Natural killer cell (primary cell): ENCODE results near the gene FOXP3. TPM values are rescaled to one million over a fixed set of nuclear protein-coding genes. Genes with fewer than 3 reads are reported as not detected.
"Not testable (repeated sequence)": the region's sequence is repeated elsewhere in the genome, so short reads cannot be mapped to it uniquely, and the experiment has no call there.

ENCODE experiments used
- ATAC-seq, 3 donors: fragments of 150-1000 bp in 2 of 3; fragments of 200-7000 bp in 1 of 3; cut with Tn5 transposase; 1 replicate in 1 of 3; 2 replicates in 2 of 3; pipeline ENCODE4 v1.10.0; 2021; ENCODE audit warnings: mild to moderate bottlenecking in 2 of 3, moderate library complexity in 2 of 3
- DNase-seq, 2 donors: peaks; one replicate each; pipeline versions ENCODE4 v3.0.0 to v3.0.0-alpha.2; 2013 to 2021; ENCODE audit warnings: mixed read lengths in 1 of 2
- H3K27ac ChIP-seq: one replicate; pipeline ENCODE4 v1.5.1; 2013; ENCODE audit warnings: mild to moderate bottlenecking, low read length
- H3K27me3 ChIP-seq: one replicate; pipeline ENCODE4 v1.6.1; 2013; ENCODE audit warnings: low read length; ENCODE audit not compliant: control insufficient read depth, insufficient read depth
- H3K36me3 ChIP-seq: one replicate; pipeline ENCODE4 v1.6.1; 2013; ENCODE audit warnings: low read length; ENCODE audit not compliant: control insufficient read depth, insufficient read depth
- H3K4me1 ChIP-seq: one replicate; pipeline ENCODE4 v1.6.1; 2013; ENCODE audit warnings: low read length; ENCODE audit not compliant: control insufficient read depth, insufficient read depth
- H3K4me3 ChIP-seq: one replicate; pipeline ENCODE4 v1.5.1; 2013; ENCODE audit warnings: low read length
- H3K9me3 ChIP-seq: one replicate; pipeline ENCODE4 v1.6.1; 2013; ENCODE audit warnings: low read length; ENCODE audit not compliant: control insufficient read depth, insufficient read depth
- H3K27ac Mint-ChIP-seq, 2 donors: one replicate each; pipeline ENCODE4 v1.8.0; 2022; ENCODE audit warnings: mild to moderate bottlenecking in 2 of 2, mixed read lengths in 2 of 2, moderate library complexity in 1 of 2
- H3K27me3 Mint-ChIP-seq, 2 donors: one replicate each; pipeline ENCODE4 v1.8.0; 2022; ENCODE audit warnings: low read depth in 2 of 2, mixed read lengths in 2 of 2
- H3K36me3 Mint-ChIP-seq: one replicate; pipeline ENCODE4 v1.8.0; 2022; ENCODE audit warnings: mixed read lengths
- H3K4me1 Mint-ChIP-seq, 2 donors: one replicate each; pipeline ENCODE4 v1.8.0; 2022; ENCODE audit warnings: mixed read lengths in 2 of 2
- H3K4me3 Mint-ChIP-seq: one replicate; pipeline ENCODE4 v1.8.0; 2022; ENCODE audit warnings: mild to moderate bottlenecking, moderate library complexity, mixed read lengths
- H3K9me3 Mint-ChIP-seq, 2 donors: one replicate each; pipeline ENCODE4 v1.8.0; 2022; ENCODE audit warnings: mixed read lengths in 2 of 2
- WGBS: methylation state at CpG from one replicate; pipeline ENCODE4 v1.1.7; 2013; ENCODE audit warnings: missing lambda C conversion rate; ENCODE audit not compliant: insufficient coverage; 5-methylcytosine and 5-hydroxymethylcytosine counted together
- intact Hi-C: fragments of 100-400 bp; cut with micrococcal nuclease; formaldehyde crosslinking; loops from one replicate; pipeline ENCODE4 v1.14.2; 2022
- total RNA-seq, 4 donors: library from RNA; stranded (reverse); fragments of 120-200 nt in 1 of 4; gene quantifications; one replicate each; pipeline versions ENCODE4 v1.2.3 to v1.2.4, GENCODE V29; 2013 to 2022
- TF ChIP-seq, protein P1 (sequence below): fragments of 200-600 bp; IDR thresholded peaks from one replicate; pipeline ENCODE4 v1.8.0; 2022; ENCODE audit warnings: antibody characterized with exemption

The FOXP3 gene
- total RNA-seq, 3 donors from 2014 or later (not counting 1 experiment from before 2014, with no cell fraction given) = 0.09 to 0.32 (median 0.20) TPM

DNA sequence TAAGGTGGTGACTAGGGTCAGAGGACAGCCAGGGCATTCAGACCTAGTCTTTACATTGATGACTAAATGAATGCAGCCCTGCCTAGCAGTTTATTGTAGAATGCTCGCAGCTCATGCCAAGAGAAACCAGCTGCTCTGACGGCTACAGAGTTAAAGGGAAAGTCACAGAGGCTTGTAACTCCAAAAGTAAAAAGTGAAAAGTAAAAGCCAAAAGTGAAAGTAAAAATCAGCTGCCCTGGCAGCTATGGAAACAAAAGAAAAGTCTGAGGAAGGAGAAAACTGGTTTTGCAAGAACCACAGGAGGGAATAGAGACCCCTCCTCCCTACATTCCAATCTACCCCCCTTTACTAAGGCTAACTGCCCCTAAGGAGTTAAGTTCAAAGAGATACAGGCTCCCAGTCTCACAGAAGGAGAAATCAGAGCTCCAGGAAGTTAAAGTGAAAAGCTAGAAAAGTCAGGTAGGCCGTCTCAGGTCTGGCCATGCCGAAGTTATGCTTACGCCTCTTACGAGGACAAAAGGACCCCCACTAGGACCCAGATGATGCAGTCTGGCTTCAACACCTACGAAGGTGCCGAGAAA, 45.0 kb upstream of the FOXP3 start:
- 15% methylated on average over 6 of the region's 8 CpGs for WGBS
- peaks cover 0 to 27% of the 10 kb centered on the region in 2 donors for H3K27me3 Mint-ChIP-seq
- DNase-seq (peak; percentile 25 to 55), ATAC-seq (peak; percentile 80 to 87 (median 82))
- Histone ChIP-seq H3K36me3 (no peaks in the 10 kb centered on the region), H3K27ac (peak overlapping the region; percentile 82), H3K27me3 (no peaks in the 10 kb centered on the region), H3K4me1 (peaks cover 30% of the 10 kb centered on the region), H3K9me3 (no peaks in the 10 kb centered on the region), H3K4me3 (peak overlapping the region; percentile 29)
- intact Hi-C loops = loop anchor here (1.0 kb wide), 1 partner anchor 40 kb away; the partner anchor contains the start of gene PPP1R3F
- H3K9me3 Mint-ChIP-seq = no peaks in the 10 kb centered on the region
- no peaks in the 10 kb centered on the region for H3K36me3 Mint-ChIP-seq
- peak overlapping the region; percentile 92 to 94 for H3K27ac Mint-ChIP-seq
- H3K4me1 Mint-ChIP-seq = peaks cover 23 to 24% of the 10 kb centered on the region in 2 donors
- TF ChIP-seq, protein P1, sequence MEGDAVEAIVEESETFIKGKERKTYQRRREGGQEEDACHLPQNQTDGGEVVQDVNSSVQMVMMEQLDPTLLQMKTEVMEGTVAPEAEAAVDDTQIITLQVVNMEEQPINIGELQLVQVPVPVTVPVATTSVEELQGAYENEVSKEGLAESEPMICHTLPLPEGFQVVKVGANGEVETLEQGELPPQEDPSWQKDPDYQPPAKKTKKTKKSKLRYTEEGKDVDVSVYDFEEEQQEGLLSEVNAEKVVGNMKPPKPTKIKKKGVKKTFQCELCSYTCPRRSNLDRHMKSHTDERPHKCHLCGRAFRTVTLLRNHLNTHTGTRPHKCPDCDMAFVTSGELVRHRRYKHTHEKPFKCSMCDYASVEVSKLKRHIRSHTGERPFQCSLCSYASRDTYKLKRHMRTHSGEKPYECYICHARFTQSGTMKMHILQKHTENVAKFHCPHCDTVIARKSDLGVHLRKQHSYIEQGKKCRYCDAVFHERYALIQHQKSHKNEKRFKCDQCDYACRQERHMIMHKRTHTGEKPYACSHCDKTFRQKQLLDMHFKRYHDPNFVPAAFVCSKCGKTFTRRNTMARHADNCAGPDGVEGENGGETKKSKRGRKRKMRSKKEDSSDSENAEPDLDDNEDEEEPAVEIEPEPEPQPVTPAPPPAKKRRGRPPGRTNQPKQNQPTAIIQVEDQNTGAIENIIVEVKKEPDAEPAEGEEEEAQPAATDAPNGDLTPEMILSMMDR = no peak
- peak overlapping the region; percentile 92 for H3K4me3 Mint-ChIP-seq

DNA sequence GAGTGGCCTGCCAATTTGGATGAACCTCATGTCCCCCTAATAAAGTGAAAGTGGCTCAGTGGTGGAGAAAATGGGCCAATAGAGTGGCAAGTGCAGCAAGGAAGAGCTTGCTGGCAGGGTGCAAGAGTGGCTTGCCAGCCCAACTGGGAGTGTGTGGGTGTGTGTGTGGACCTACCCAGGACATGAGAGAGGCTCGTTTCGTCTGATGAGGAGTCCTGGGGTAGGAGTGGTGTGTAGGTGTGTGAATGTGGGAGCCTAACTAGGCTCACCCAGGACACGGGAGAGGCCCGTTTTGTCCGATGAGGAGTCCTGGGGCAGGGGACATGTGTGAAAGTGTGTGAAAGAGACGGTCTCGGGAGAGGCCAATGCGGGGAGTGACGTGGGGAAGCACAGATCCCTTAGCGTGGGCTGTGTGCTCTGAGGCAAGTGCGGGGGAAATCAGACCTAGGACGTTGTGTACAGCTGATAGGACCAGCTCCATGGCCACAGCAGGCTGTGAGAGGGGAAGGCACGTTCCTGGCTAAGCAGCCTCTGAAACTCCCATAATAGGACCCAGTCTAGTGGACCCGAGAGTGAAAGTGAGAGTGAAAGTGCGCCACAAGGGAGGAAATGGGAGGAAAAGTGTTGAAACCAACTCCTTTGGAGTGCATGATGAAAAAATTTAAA, 44.2 kb upstream of the FOXP3 start:
- WGBS = 39% methylated on average over 15 of the region's 15 CpGs
- TF ChIP-seq, protein P1 = no peak

DNA sequence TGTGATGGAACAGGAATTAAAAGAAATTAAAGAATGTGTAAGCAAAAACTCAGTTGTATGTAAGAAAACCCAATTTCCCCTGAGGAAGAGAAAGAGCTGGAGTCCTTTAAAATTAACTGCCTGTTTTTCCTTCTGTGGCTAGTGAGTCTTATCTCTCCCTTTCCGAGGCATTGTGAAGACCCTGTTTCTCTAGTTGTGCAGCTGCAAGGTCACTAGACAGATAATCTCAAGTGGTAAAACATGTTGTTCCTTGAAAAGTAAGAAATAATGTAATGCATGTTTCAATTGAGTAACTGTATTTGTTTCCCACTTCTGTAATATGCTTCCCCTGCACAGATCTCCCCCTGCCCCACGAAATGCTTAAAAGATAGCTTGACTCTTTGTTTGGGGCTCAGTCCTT, 43.3 kb upstream of the FOXP3 start:
- H3K4me3 ChIP-seq, ATAC-seq, intact Hi-C loops, DNase-seq, H3K36me3 Mint-ChIP-seq, H3K27ac ChIP-seq, H3K9me3 Mint-ChIP-seq, H3K36me3 ChIP-seq, H3K27me3 ChIP-seq, H3K9me3 ChIP-seq: not testable (repeated sequence)
- peaks cover 30% of the 10 kb centered on the region for H3K4me1 ChIP-seq
- H3K4me3 Mint-ChIP-seq = peak overlapping the region; percentile 92
- H3K27ac Mint-ChIP-seq = peak overlapping the region in 1 of 2 donors; percentile 92
- 92% methylated on average over 2 of the region's 2 CpGs for WGBS
- peaks cover 2 to 39% of the 10 kb centered on the region in 2 donors for H3K27me3 Mint-ChIP-seq
- peaks cover 23 to 24% of the 10 kb centered on the region in 2 donors for H3K4me1 Mint-ChIP-seq

More for the DNA sequence above, 44.2 kb upstream of the FOXP3 start:
- Mint-ChIP-seq H3K27ac (peak overlapping the region; percentile 92 to 94), H3K9me3 (no peaks in the 10 kb centered on the region), H3K36me3 (no peaks in the 10 kb centered on the region), H3K27me3 (peaks cover 0 to 29% of the 10 kb centered on the region in 2 donors), H3K4me1 (peaks cover 23 to 24% of the 10 kb centered on the region in 2 donors), H3K4me3 (peak overlapping the region; percentile 92)
- DNase-seq (peak in 1 of 2 donors; percentile 64), ATAC-seq (peak in 2 of 3 donors; percentile 44 to 51)
- Histone ChIP-seq H3K4me1 (peaks cover 30% of the 10 kb centered on the region), H3K27me3 (no peaks in the 10 kb centered on the region), H3K9me3 (no peaks in the 10 kb centered on the region), H3K36me3 (no peaks in the 10 kb centered on the region), H3K4me3 (peak overlapping the region; percentile 29), H3K27ac (peak overlapping the region; percentile 82)
- intact Hi-C loops = loop anchor here (1.0 kb wide), 1 partner anchor 39 kb away; the partner anchor contains the start of gene PPP1R3F

DNA sequence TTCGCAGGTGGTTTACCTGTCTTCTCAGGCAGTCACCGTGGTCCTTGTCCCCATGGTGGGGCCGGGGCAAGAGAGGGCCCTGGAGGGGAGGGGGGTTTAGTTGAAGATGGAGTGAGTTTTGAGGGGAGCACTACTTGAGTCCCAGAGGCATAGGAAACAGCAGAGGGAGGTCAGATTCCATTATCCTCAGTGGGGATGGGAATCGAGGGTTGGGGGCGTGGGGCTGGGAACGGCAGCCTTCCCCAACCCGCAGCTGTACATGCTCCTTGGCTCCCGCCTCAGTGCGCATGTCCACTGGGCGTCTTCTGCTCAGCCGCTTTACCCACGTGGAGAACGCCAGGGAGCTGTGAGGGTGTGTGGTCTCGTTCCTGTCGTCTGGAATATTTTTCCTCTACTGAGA, 38.8 kb upstream of the FOXP3 start, which contains the start of gene GAGE10:
TSS of gene GAGE10 (plus strand) at position 301 of the 400 bp plus-strand sequence. CDS start 1,214 bp downstream, outside the sequence.
- Histone ChIP-seq H3K4me3 (no peak within 1 kb of the TSS), H3K9me3 (no peaks in the 10 kb centered on the region), H3K27me3 (no peaks in the 10 kb centered on the region), H3K4me1 (peaks cover 3% of the 10 kb centered on the region), H3K36me3 (no peaks in the 10 kb centered on the region), H3K27ac (no peak within 1 kb of the TSS)
- no peaks in the 10 kb centered on the region for H3K36me3 Mint-ChIP-seq
- no peak within 1 kb of the TSS for H3K4me3 Mint-ChIP-seq
- no peaks in the 10 kb centered on the region for H3K9me3 Mint-ChIP-seq
- 86% methylated on average over 15 of the region's 15 CpGs for WGBS
- peaks cover 2% of the 10 kb centered on the region in 2 donors for H3K4me1 Mint-ChIP-seq
- DNase-seq (no peak), ATAC-seq (no peak)
- no peak within 1 kb of the TSS for H3K27ac Mint-ChIP-seq
- intact Hi-C loops = no loop called here
- H3K27me3 Mint-ChIP-seq = peaks cover 2 to 51% of the 10 kb centered on the region in 2 donors
- TF ChIP-seq, protein P1 = no peak
